ENCODE measurements around the gene FGF12.

DNA sequence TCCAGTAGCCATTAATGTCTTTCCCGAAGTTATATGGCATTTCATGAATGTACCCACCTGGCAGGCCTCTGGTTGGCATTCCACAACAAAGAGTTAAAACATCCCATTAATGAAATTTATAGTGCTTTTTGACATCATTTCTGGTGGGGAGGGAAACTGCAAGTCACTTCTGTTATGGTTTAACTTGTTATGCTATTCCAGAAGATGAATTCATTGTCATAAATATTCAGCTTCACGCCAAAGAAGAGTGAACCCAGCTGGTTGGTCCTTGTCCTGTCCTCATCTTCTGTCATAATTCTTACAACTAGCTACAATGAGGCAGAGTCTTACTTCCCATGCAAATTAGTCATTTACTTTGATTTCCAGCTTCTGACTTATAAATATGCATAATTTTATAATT is 471.5 kb downstream of the FGF12 start:
- TF ChIP-seq CTCF (conservative IDR thresholded peaks at IDR 0.05; ENCODE audit: low read length), result no peak
- TF ChIP-seq EZH2phosphoT487 (IDR thresholded peaks at IDR 0.05; ENCODE audit: borderline replicate concordance, low read depth, low read length), result no peak

All from OCI-LY7 (cell line).